NCI-H510A (cell line): ENCODE results near the gene DHRS4L2.
"Not testable (repeated sequence)": the region's sequence is repeated elsewhere in the genome, so short reads cannot be mapped to it uniquely, and the experiment has no call there.

ENCODE experiments used
- DNase-seq: peaks from one replicate; lab custom pipeline; 2025; lab: John Stamatoyannopoulos, UW

Gene DHRS4L2

DNA sequence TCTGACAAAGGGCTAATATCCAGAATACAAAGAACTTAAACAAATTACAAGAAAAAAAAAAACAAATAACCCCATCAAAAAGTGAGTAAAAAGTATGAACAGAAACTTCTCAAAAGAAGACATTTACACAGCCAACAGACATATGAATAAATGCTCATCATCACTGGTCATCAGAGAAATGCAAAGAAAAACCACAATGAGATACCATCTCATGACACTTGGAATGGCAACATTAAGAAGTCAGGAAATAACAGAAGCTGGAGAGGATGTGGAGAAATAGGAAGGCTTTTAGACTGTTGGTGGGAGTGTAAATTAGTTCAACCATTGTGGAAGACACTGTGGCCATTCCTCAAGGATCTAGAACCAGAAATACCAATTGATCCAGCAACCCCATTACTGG lies 30.2 kb downstream of the DHRS4L2 start:
- not testable (repeated sequence) for DNase-seq

DNA sequence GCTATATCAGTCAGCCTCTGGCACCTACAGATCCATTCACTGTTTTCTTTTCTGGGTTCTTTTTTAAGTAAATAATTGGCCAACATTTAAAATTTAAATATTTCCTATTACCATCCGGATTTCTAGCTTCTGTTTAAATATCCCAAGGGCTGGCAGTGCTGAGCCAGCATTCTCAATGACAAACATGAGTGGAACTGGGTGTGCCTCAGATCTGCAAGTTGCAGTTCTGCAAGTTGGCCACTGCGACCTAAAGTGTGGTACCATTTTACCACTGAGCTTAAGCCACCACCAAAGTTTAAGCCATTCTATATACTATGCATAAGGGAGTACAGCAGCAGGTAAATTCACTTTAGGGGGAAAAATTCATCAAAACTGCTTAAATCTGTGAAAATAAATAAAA lies 31.2 kb downstream of the DHRS4L2 start:
- DNase-seq, result not testable (repeated sequence)

DNA sequence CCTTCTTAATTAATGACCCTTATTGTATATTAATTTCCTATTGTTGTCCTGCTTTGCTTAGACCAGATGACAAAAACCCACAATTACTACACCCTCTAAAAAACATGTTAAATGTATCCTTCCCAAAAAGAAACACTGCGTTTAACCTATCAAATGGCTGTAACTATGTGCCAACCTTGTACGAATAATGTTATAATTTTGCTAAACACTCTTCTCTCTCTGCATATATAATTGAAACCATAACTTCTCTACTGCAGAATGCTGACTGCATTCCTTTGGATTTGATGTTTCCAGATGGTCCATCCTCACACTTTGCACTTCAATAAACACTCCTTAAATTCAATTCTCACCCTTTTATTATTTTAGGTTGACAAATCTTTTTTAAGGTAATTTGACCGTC lies 31.8 kb downstream of the DHRS4L2 start:
- DNase-seq, result not testable (repeated sequence)

DNA sequence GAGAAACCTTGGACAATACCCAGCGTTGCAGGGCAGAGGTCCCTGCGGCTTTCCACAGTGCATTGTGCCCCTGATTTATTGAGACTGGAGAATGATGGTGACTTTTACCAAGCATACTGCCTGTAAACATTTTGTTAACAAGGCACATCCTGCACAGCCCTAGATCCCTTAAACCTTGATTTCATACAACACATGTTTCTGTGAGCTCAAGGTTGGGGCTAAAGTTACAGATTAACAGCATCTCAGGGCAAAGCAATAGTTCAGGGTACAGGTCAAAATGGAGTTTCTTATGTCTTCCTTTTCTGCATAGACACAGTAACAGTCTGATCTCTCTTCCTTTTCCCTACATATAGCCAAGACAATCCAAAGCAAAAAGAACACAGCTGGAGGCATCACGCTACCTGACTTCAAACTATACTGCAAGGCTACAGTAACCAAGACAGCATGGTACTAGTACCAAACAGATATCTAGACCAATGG lies 36.2 kb downstream of the DHRS4L2 start:
- not testable (repeated sequence) for DNase-seq

DNA sequence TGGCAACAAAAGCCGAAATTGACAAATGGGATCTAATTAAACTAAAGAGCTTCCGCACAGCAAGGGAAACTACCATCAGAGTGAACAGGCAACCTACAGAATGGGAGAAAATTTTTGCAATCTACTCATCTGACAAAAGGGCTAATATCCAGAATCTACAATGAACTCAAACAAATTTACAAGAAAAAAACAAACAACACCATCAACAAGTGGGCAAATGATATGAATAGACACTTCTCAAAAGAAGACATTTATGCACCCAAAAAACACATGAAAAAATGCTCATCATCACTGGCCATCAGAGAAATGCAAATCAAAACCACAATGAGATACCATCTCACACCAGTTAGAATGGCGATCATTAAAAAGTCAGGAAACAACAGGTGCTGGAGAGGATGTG lies 41.0 kb downstream of the DHRS4L2 start:
- not testable (repeated sequence) for DNase-seq

GRCh38 chr14:24031331-24031730 lies 42.6 kb downstream of the DHRS4L2 start:
- not testable (repeated sequence) for DNase-seq

- no peak for DNase-seq
These were observed 44.1 kb downstream of the DHRS4L2 start for GRCh38 chr14:24032727-24033418.

DNA sequence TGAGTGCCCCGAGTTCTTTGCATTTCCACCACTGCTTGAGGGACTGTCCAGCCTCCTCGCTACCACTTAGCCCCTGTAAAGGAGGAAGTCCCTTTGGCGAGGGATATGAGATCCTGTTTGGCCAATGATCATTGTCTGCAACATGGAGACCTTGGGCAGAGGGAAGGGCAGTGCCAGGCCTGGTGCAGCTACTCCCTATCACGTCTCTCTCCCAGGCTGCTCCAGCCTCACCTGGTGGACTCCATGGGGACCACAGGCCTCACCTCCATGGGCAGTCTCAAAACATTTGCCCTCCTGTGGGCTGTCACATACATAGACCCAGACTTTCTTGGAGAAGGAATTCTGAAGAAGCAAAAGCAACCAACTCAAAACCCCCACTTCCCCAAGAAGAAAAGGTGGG lies 47.0 kb downstream of the DHRS4L2 start:
- DNase-seq, result peak; percentile 19

GRCh38 chr14:24036169-24036962 lies 47.6 kb downstream of the DHRS4L2 start:
- peak; percentile 76 for DNase-seq

DNA sequence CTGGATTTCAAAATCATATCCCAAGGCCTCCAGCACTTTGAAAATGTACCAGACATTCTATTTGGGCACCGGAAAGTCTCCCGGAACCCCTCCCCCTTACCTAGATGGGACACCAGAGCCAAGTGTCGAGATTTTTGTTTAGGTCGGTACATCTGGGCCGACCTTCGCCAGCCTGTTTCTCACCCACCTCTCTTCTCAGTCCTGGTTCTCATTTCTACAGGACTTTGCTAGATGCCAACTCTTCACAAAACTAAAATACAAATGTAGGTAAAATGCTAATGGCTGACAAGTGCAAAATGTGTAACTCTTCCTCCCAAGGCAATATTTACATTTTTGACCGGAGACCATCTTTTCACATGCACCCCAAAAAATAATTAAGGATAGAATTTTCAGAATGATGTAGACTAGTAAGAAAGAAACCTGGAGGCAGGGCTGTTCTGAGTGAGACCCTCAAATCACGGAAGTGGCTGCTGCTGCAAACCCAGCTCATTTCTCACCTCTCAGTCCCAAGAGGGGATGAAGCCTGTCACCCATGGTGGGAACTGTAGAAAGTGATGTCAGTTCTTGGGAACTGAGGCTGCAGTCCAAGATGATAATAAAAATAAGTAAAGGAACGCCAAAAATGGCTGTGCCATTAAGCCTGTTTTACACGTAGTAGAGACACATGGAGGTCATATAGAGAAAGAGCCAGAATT lies 48.4 kb downstream of the DHRS4L2 start:
- not testable (repeated sequence) for DNase-seq

DNA sequence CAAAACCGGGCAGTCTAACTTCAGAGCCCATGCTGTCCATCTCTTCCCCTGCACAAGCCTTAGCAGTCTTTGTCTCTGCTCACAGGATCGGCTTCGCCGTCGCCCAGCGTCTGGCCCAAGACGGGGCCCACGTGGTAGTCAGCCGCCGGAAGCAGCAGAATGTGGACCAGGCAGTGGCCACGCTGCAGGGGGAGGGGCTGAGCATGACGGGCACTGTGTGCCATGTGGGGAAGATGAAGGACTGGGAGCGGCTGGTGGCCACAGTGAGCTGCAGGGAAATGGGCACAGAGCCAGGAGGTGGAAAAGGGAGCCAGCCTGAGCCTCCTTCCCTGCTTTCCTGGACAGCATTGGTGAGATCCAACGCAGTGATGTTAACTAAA lies 48.9 kb downstream of the DHRS4L2 start:
- DNase-seq, result peak; percentile 32

- no peak for DNase-seq
These were observed 50.0 kb downstream of the DHRS4L2 start for GRCh38 chr14:24038686-24039085.

DNA sequence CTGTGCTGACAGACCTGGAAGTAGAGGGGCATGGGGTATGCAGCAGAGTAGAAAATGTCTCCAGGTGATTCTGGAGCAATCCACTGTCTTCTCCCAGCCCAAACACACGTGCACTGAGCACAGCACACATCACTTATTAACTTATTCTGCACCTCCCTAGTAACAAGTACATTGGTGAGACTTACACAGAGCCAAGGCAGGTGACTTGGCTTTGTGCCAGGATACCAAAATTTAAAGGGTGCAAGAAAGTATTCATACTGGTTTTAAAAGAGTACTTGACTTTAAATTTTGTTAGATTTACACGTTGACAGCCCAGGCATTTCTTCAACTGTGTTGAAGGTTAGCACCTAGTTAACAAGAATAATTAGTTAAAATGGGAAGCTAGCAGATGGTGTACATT lies 52.0 kb downstream of the DHRS4L2 start:
- DNase-seq, result no peak

DNA sequence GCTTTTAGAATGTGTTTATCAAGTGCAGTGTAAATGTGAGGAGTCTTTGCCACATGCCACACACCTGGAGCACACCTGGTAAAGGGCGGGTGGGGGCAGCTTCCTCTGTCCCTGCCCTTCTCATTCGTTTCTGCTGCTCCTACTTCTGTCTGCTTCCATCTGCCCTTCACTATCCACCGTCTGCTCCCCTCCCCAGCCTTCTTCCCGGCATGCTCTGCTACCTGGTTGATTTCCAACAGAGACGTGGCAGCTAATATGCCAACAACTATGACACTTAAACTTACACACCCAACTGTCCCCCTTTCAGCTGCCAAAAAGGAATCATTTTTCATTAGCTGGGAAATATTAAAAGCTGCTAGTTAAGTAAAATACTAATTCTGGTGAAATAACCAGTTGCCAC lies 54.0 kb downstream of the DHRS4L2 start:
- peak; percentile 10 for DNase-seq

GRCh38 chr14:24049002-24049401 lies 60.3 kb downstream of the DHRS4L2 start:
- not testable (repeated sequence) for DNase-seq

GRCh38 chr14:24050753-24051152 lies 62.0 kb downstream of the DHRS4L2 start:
- not testable (repeated sequence) for DNase-seq

GRCh38 chr14:24051176-24051788 lies 62.6 kb downstream of the DHRS4L2 start:
- DNase-seq, result no peak

- DNase-seq, result peak; percentile 68
These were observed 63.3 kb downstream of the DHRS4L2 start, which contains the start of gene CARMIL3 for GRCh38 chr14:24051789-24052655. CARMIL3 (plus strand) TSS chr14:24052009; CDS start chr14:24052154, 145 bp downstream.

GRCh38 chr14:24052656-24053547 lies 64.2 kb downstream of the DHRS4L2 start:
- no peak for DNase-seq
